ENCODE measurements around the gene EWSR1.

The EWSR1 gene

DNA sequence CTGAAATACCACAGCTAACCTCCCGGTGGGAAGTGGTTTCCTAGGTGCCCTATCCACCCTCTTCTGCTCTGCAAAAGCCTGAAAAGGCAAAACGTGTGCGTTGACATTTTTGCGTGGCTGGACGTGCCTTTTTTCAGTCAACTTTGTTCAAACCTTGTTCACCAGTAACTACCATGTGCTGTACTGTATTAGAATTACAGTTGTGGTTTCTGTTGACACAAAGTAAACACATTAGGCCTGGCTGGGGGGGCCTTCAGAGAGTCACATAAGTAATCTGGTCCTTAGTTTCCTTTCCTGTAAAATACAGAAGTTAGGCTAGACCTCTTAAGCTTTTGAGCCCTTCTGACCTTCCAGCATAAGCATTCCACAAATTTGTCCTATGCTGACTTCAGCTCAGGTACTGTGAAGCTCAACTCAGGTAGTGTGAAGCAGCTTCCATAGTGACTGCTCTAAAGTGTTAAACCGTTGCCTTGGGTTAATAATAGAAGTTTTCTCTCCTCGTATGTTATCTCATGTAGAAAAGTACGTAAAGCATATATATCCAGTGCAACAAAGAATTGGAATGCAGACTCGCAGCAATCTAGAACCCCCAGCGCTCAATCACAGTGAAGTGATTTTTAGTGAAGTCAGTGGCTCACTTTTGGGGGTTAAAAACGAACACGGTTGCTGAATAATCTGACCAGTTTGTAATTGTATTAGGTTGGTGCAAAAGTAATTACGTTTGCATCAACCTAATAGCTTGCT is 1.8 kb downstream of the EWSR1 start:
- no peak for DNase-seq

- DNase-seq = no peak
Measured at GRCh38 chr22:29270475-29271271, 2.6 kb downstream of the EWSR1 start.

DNA sequence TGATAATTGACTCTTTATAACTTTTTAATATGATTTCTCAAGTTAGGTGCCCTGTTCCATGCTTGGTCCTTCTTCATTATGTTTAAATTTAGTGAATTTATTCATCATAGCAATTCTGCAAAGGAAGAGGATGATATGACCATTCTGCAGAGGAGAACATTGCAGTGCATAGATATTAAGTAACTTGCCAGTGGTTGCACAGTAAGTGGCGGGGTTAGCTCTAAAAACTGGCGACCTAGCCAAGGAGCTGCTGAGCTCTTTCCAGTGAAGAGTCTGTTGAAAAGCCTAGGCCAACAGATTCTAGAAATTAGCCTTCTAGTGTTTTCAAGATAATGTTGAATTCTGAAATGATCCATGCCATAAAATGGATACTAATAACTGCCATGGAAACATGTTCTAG is 4.6 kb downstream of the EWSR1 start:
- DNase-seq = no peak

DNA sequence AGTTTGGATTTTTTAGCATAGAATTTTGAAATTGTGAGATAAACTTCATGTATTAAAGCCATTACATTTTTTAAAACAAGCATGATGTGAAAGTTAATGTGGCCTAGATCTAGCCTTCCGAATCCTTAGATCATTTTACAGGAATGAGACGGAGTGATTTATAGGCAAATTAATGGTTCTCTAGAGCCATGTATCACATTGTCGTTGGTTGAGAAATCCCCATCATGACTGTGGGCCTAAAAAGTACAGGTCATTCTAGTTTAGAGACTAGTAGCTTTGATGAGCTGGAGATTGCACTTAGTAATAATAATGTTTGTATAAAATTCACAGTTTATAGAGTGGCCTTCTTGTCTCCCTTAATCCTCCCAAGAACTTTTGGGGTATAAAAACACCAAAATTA is 7.1 kb downstream of the EWSR1 start:
- DNase-seq = no peak

DNA sequence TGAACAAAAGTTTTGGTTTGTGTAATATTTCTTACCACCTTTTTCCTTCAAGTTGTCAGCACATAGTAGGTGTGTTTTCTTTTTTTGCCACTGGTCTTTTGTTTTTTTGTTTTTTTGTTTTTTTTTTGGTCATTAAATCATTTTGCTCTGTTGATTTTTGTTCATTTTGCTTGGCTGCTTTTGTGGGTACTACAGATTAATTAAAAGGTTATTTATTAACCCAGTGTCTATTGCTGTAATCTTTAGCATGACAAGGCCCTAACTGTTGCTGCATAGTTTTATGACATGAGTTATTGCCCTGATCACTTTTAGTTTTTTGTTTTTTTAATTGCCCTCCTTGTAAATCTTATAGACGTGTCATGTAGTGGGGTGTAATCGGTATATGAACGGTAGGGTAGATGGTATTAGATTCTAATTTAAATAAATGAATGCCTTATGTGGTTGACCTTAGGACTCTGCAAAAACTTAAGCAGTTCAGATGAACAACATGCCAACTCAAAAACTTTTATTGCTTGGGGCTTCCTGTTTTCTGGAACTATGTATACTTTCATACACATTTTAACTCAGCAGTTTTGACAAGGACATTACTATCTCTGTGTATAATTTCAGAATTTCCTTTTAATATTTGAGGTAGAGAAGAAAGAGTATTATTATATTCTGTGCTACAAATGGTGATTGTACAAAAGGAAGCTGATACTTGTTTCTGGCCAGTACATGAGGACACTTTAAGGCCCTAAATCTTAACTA is 7.9 kb downstream of the EWSR1 start:
- DNase-seq = no peak

DNA sequence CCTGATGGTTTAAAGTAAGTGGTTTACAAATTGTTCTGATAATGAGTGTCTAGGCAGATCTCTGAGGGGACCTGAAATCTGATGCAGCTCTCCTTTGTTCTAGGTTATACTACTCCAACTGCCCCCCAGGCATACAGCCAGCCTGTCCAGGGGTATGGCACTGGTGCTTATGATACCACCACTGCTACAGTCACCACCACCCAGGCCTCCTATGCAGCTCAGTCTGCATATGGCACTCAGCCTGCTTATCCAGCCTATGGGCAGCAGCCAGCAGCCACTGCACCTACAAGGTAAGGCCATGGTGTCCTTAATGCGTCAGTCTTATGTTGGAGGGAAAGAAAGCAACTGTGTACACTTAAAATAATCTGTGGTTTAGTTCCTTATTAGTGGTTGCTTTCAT is 9.9 kb downstream of the EWSR1 start:
- no peak for DNase-seq

DNA sequence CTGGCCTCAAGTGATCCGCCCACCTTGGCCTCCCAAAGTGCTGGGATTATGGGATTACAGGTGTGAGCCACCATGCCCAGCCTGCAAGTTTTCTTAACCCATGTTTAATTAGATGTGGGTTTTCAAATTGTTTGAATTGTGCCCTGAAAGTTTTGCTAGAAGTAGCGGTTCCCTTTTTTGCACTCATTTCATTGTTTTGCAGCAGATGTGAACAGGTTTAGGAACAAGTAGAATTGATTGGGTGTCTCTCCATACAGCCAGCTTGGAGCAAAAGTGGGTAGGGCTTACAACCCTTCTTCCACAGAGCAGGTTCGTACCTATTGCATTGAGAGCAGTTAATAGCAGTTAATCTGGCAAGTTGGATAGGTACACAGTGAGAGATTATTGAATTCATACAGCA is 16.1 kb downstream of the EWSR1 start:
- no peak for DNase-seq

GRCh38 chr22:29288837-29289236 is 20.8 kb downstream of the EWSR1 start:
- DNase-seq = no peak

GRCh38 chr22:29290061-29290460 is 22.0 kb downstream of the EWSR1 start:
- DNase-seq = no peak

DNA sequence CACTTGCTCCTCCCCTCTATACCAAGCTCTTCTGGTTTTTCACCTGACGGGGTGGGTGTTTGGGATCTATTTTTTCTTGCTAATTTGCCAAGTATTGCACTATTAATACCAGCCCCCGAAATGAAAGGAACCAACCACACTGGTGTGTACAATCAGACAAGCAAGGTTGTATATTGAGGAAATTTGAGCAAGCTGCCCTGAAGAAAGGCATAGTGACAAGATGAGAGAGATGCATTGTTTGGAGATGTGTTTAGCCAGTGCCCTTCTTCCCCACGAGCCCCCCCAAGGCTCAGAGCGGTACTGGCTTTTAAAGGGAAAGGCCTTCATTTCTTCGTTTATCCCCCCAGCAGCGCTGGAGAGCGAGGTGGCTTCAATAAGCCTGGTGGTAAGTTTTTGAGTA is 23.1 kb downstream of the EWSR1 start:
- DNase-seq = no peak

DNA sequence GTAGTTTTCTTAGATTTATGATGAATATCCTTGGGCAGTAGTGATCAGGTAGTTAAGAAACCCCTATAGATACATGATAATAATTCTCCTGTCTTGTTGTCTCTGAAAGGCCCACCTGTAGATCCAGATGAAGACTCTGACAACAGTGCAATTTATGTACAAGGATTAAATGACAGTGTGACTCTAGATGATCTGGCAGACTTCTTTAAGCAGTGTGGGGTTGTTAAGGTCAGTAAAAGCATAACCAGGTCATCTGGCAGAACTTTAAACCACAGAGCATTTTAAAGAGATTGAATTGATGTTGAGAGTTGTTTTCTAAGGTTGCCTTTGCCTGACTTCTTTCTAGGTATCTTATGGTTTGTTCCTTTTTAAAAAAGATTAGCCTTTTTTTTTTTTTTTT is 24.3 kb downstream of the EWSR1 start:
- DNase-seq = no peak

- DNase-seq = no peak
Measured at GRCh38 chr22:29298641-29299040, 30.6 kb downstream of the EWSR1 start.

GRCh38 chr22:29299136-29299900 is 31.2 kb downstream of the EWSR1 start:
- DNase-seq = no peak

- no peak for DNase-seq
Measured at GRCh38 chr22:29300467-29300806, 32.4 kb downstream of the EWSR1 start.

- DNase-seq = no peak
Measured at GRCh38 chr22:29300807-29301601, 32.9 kb downstream of the EWSR1 start.

DNA sequence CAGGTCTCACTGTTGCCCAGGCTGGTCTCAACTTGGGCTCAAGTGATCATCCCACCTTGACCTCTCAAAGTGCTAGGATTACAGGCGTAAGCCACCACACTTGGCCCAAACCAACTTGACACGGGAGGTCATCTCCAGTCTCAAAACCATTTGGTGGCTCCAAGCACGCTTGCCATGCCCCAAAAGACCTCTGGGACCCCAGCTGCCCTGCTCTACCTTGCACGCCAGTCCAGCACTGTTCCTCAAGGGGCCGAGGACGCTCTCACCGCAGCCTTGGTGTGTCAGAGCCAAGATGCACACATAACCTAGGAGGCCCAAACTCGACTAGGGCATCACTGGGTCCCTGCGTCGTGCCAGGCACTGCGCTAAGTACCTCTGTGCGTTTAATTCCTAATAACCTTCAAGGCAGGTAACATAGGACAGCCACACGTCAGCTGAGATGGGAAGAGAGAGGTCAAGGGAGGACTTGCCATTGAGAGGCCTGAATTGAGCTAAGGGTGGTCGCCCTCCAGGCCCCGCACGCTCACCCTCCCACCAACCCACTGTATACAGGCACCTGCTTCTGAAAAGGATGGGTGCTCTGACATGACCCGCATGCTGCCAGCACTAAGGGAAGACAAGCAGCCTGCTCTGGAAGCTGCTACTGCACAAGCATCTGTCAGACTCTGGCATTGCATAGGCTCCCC is 33.8 kb downstream of the EWSR1 start:
- no peak for DNase-seq

DNA sequence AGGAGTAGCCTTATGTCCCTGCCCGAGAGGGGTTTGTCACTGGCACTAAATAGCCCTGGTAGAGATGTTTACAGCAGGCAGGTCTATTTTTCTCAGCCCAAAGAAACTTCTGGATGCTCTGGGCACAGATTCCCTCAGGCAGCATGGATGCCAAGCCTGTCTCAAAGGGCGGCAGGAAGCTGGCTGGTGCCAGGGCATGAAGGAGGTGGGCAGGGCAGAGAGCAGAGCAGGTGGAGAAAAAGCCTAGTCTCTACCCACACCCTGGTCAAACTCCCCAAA is 34.3 kb downstream of the EWSR1 start:
- DNase-seq = no peak

GRCh38 chr22:29302681-29303465 is 34.8 kb downstream of the EWSR1 start:
- DNase-seq = no peak

- no peak for DNase-seq
Measured at GRCh38 chr22:29305836-29306174, 37.7 kb downstream of the EWSR1 start.

DNA sequence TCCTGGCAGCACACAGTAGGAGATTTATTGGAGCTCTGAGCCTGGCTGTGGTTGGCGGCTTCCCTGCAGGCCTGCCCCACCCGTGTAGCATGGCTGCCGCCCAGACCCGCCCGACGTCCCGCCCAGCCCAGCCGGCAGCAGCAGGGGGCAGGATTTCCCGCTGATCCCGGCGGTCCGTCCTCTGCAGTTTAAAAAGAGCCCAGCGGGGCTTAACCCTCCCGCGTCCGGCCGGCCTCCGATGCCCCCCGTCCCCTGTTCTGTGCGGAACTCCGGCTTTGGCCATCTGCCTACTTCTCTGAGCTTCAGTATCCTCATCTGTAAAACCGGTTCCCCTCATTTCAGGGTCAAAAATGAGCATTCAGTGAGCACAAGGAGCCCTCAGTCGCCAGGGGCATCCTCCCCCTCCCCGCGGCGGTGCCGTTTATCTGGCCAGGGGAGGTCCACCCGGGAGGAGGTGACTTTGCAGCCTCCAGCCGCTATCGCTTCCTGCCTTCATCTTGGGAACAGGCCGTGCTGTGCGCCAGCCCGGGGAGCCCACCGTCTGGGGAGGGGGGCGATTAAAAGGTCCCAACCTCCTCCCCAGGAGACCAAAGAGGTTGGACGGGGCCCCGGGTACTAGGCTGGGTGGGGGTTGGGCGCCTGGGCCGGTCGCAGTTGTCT is 38.2 kb downstream of the EWSR1 start, which contains the start of gene GAS2L1:
Gene GAS2L1, plus strand, starts transcription at position 476 of the 660 bp plus-strand sequence. CDS start 1,456 bp downstream, outside the sequence.
- DNase-seq = peak; percentile 49 to 60
